HT-29 (cell line): ENCODE results near the gene GLB1L. TPM values are rescaled to one million over a fixed set of nuclear protein-coding genes. Genes with fewer than 3 reads are reported as not detected.
"Not testable (repeated sequence)": the region's sequence is repeated elsewhere in the genome, so short reads cannot be mapped to it uniquely, and the experiment has no call there.

ENCODE experiments used
- DNase-seq: peaks from one replicate; pipeline ENCODE4 v3.0.0-alpha.2; 2015; ENCODE audit warnings: low spot score
- total RNA-seq: library from RNA; depleted of rRNA; stranded (reverse); fragments of >200 nt; shearing (Covaris generic); gene quantifications from 2 replicates; pipeline ENCODE4 v1.2.3, GENCODE V29; 2014; rRNA removed

Gene GLB1L
- 5.5 and 10.0 TPM in 2 replicates for total RNA-seq

DNA sequence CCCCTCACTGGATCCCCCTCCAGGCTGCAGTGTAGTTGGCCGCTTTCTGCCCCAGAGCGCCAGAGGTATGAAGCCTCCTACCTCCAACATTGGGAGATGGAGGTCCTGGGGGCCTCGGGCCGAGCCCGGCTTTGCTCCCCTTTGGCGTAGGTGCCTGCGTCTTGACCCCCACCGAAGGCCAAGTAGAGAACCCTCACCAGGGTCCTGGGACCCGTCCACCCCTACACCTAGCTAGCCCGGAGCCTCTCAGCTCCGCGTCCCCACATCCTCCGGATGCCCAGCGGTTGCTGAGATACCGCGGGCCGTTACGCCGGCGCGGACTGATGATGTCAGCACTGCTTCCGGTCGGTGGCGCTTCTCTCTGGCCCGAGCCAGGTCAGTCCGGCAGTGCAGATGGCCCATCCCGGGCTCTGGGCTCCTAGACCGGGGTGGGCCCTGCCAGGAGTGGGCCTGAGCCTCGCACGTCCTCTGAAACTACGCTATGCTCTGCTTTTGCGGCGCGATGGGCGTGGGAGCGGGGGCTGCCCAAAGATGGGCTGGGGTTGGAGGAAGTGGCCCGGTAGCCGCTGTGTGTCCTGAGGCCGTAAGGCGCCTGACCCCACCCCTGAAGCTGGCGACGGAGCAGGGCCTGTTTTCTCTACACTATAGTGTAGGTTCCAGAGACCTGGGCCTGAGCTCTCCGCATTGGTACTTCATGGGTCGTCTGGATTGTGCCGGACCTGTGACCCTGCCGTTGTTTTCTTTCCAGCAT lies at the start of gene GLB1L, which contains the start of gene STK16:
Gene GLB1L (minus strand): TSS at position 297 of the 751 bp plus-strand sequence. CDS start 1,871 bp downstream, outside the sequence.
Gene STK16 (plus strand): TSS at position 332 of the 751 bp plus-strand sequence. CDS start 521 bp downstream, outside the sequence.
- DNase-seq: peak; percentile 95

DNA sequence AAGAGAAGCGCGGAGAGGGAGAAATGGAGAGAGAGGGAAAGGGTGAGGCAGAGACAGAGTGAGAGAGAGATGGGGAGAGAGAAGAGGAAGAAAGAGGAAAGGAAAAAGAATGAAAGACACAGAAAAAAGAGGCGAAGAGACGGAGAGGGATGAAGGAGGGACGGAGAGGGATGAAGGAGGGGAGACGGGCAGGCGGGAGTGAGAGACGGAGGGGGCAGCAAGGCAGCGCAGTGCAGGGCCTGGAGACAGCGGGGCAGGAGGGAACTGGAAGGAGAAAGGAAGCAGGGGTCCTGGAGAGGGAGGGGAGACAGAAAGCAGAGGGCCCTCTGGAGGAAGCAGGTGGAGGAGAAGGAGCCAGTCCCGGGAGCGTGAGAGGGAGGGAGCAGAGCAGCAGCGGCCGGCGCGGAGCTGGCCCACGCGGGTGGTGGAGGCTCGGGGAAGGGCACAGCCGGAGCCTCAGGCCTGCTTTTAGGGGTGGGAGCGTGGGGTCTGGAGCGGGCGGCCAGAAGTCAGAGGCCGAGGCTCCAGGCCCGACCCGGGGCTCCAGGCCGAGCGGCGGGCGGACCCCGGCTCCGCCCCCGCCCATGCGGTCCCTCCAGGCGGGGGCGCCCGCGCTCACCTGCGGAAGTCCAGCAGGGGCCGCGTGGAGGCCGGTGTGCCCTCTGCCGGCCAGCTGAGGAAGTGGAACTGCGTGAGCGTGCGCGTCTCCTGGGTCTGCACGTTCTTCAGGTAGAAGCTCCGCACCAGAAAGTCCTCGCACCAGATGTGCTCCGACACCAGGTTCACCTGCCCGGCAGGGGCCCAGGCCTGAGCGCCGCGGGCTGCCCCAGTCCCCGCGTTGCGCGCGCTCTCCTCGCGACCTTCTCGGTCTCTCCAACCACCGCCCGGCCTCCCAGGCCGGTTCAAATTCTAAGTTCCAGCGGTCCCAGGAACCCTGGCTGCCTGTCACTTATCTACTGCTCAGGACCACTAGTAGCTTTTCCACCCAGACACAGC lies 49.4 kb upstream of the GLB1L start:
- peak; percentile 88 for DNase-seq

DNA sequence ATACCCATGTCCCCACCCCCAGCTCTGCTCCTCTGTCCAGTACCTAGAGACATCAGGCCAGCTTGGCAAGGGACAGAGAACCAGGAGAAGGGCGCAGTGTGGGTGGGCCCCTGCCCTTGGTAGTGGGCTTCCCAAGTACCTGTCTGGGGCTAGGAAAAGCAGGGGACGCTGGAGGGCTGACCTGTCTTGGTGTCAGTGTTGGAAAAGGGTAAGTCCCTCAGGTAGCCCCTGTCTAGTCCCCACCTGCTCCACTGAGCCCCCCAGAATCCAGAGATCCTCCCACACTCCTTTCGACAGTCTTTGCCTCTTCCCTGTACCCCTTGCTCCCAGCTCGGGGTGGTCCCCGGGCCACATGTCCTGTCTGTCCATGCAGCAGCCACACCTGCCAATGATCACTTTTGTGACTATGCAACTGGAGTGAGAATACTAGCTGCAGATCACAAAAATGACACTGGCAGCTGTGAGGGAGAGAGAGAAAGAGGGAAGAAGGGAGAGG lies 48.5 kb upstream of the GLB1L start:
- DNase-seq: no peak

GRCh38 chr2:219292616-219293015 lies 47.4 kb upstream of the GLB1L start:
- DNase-seq: no peak

- no peak for DNase-seq
Measured at GRCh38 chr2:219291910-219292490, 46.8 kb upstream of the GLB1L start.

DNA sequence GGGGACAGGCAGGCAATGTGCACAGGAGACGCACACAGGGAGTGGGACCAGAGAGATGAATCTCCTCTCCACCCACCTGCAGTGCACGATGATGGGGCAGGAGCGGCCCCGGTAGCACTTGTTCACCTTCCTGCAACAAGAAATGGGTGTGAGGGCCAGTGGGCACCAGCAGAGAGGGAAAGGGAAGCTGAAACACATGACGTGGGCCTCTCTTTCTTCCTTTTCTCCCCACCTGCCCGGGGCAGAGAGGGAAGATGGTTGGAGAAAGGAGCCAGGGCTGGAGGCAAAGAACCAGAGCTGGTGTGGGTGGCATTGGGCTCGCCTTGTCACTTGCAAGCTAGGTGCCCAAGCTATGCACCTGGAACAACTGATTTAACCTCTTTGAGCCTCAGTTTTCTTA lies 46.1 kb upstream of the GLB1L start:
- DNase-seq: no peak

DNA sequence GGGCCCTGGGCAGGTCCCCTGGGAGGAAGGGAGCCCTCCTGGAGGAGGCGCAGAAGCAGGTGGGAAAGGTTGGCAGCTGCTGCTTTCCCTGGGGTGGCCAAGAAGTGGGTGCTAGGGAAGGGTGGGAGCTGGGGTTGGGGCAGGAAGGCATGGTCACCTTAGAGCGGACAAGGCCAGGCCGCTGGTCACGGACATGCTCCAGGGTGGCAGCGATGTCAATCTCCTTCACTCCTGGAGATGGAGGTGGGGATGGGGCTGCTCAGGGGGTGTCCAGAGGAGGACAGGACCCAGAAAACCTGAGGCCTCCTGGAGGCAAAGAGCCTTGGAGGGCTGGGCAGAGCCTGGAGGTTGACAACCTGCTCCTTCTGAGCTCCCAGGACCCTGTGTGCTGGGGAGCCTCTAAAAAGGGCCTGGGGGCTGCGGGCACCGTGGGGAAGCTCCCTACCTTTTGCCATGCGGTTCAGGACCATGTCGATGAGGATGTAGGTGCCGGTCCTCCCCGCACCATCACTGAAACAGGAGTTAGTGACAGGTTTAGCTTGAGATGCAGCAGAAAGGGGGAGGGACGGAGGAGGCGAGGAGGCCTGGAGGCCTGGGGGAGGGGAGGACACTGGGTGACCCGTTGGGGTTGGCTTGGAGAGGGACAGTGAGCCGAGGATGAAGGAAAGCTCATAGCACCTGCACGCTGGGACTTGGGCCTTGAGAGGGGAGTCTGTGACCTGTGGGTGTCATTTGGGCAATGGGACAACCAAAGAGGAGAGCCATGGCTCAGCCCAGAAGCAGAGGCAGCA lies 45.3 kb upstream of the GLB1L start:
- no peak for DNase-seq

GRCh38 chr2:219289537-219290361 lies 44.5 kb upstream of the GLB1L start:
- peak; percentile 26 for DNase-seq

GRCh38 chr2:219289195-219289536 lies 43.9 kb upstream of the GLB1L start:
- DNase-seq: no peak

- no peak for DNase-seq
Measured at GRCh38 chr2:219287580-219288265, 42.5 kb upstream of the GLB1L start.

- DNase-seq: not testable (repeated sequence)
Measured at GRCh38 chr2:219287116-219287440, 41.8 kb upstream of the GLB1L start.

- DNase-seq: no peak
Measured at GRCh38 chr2:219286436-219287115, 41.3 kb upstream of the GLB1L start.

DNA sequence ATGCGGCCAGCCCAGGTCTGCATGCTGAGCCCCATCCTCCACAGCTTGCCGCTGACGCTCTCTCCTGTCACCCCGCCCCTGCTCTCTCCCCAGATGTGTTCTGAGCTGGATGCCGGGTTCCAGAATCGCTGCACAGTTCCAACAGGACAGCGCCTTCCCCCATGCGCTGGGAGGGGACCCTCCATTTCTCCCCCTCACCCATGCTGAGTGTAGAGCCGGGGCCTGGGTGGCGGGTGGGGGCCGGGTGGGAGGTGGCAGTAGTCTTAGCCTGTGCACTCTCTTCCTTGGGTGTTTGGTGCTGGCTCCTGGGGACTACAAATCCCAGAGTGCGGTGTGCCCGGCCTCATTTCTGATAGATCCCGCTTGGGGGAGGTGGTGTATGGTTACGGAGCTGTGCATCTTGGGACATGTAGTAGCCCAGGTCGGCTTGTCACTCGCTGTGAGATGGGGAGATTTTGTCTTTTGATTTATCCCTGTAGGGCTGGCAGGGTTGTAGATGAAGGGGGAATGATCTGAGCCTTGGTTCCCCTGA lies 40.7 kb upstream of the GLB1L start:
- DNase-seq: no peak

GRCh38 chr2:219285373-219285735 lies 40.1 kb upstream of the GLB1L start:
- DNase-seq: no peak

DNA sequence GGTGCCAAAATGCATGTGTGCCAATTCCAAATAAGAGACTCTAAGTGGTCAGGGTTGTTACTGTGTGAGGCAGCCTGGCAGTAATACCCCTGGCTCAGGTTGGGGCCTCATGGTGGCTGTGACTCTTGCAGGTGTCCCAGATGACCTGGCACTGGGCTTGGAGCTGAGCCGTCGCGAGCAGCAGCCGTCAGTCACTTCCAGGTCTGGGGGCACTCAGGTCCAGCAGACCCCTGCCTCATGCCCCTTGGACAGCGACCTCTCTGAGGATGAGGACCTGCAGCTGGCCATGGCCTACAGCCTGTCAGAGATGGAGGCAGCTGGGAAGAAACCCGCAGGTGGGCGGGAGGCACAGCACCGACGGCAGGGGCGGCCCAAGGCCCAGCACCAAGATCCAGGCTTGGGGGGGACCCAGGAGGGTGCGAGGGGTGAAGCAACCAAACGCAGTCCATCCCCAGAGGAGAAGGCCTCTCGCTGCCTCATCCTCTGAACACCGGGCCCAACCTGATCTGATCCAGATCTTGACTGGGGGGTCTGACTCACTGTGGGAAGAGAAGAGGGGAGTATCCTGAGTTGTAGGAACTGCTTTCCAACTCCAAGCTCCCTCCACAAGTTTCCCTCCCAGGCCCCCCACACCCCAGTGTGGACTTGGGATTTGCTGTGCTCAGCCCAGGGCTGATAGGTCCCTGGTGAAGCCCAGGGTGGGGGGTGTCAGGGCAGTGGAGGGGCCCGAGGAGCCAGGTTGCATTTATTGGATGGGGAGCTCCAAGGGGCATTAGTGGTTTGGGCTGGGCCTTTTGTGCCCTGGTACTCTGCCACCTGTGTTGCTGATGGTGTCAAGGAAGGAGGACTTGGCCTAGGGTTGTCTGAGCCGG lies 39.5 kb upstream of the GLB1L start:
- no peak for DNase-seq

GRCh38 chr2:219282943-219283581 lies 37.8 kb upstream of the GLB1L start:
- DNase-seq: no peak

DNA sequence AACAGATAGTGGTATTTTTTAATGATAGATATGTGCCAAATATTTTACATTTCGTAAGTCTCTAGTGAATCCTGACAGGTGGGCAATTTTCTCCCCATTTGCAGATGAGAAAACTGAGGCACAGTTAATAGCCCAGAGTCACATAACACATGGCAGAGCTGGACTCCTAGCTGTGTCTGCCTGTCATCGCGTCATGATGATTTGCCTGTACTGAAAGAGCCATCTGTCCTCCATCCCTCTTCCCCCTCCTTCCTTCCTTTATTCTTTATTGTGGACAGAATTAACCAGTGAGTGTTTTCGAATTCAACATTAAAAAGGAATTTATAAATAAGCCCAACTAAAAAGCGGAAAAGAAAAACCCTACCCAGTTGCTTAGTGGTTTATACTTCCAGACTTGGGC lies 37.1 kb upstream of the GLB1L start:
- DNase-seq: no peak
